ENCODE data around the gene BRIP1. TPM values are rescaled to one million over a fixed set of nuclear protein-coding genes. Genes with fewer than 3 reads are reported as not detected.

The BRIP1 gene
- total RNA-seq, 2 donors from 2014 or later = 24.2 to 25.5 TPM

- 94 to 100% methylated on average over 1 of the region's 1 CpG for WGBS, 2 experiments (ENCODE audit: insufficient coverage in 1 of 2, insufficient read length in 1 of 2)
- no peak for DNase-seq
- Histone ChIP-seq H3K27ac (ENCODE audit: low read depth, low read length) (no peak overlapping the region), H3K36me3 (ENCODE audit: control insufficient read depth, insufficient read depth, low read length) (peaks cover 23% of the 10 kb centered on the region), H3K4me1 (ENCODE audit: control insufficient read depth, insufficient read depth, low read length) (no peaks in the 10 kb centered on the region), H3K9me3 (ENCODE audit: control insufficient read depth, low read length) (no peaks in the 10 kb centered on the region), H3K27me3 (ENCODE audit: control insufficient read depth, insufficient read depth, low read length, poor library complexity, severe bottlenecking) (no peaks in the 10 kb centered on the region), H3K4me3 (ENCODE audit: low read length) (no peak overlapping the region), H3K9ac (ENCODE audit: extremely low read depth, low read length, poor library complexity, severe bottlenecking) (no peak overlapping the region)
- Mint-ChIP-seq H3K27me3 (ENCODE audit: insufficient read depth) (no peaks in the 10 kb centered on the region), H3K9me3 (peaks cover 7% of the 10 kb centered on the region), H3K36me3 (ENCODE audit: low read depth) (peaks cover 39% of the 10 kb centered on the region), H3K4me3 (no peak overlapping the region), H3K4me1 (no peaks in the 10 kb centered on the region), H3K27ac (no peak overlapping the region)
- no peak for TF ChIP-seq CTCF (conservative IDR thresholded peaks at IDR 0.05)
Measured at GRCh38 chr17:61709567-61709966, 153.8 kb downstream of the BRIP1 start.

GRCh38 chr17:61704935-61705449 is 158.3 kb downstream of the BRIP1 start:
- Histone ChIP-seq H3K27ac (ENCODE audit: low read depth, low read length) (no peak overlapping the region), H3K4me1 (ENCODE audit: control insufficient read depth, insufficient read depth, low read length) (no peaks in the 10 kb centered on the region), H3K36me3 (ENCODE audit: control insufficient read depth, insufficient read depth, low read length) (peaks cover 18% of the 10 kb centered on the region), H3K9me3 (ENCODE audit: control insufficient read depth, low read length) (peaks cover 36% of the 10 kb centered on the region), H3K27me3 (ENCODE audit: control insufficient read depth, insufficient read depth, low read length, poor library complexity, severe bottlenecking) (no peaks in the 10 kb centered on the region), H3K9ac (ENCODE audit: extremely low read depth, low read length, poor library complexity, severe bottlenecking) (no peak overlapping the region), H3K4me3 (ENCODE audit: low read length) (no peak overlapping the region)
- Mint-ChIP-seq H3K36me3 (ENCODE audit: low read depth) (peaks cover 55% of the 10 kb centered on the region), H3K27me3 (ENCODE audit: insufficient read depth) (no peaks in the 10 kb centered on the region), H3K4me3 (no peak overlapping the region), H3K27ac (no peak overlapping the region), H3K4me1 (no peaks in the 10 kb centered on the region), H3K9me3 (peaks cover 48% of the 10 kb centered on the region)
- no peak for DNase-seq
- no peak for TF ChIP-seq CTCF (conservative IDR thresholded peaks at IDR 0.05)
- 90 to 98% methylated on average over 3 of the region's 3 CpGs for WGBS, 2 experiments (ENCODE audit: insufficient coverage in 1 of 2, insufficient read length in 1 of 2)

- H3K36me3 Mint-ChIP-seq (ENCODE audit: low read depth) = peaks cover 53% of the 10 kb centered on the region
- H3K27ac ChIP-seq (ENCODE audit: low read depth, low read length) = no peak overlapping the region
- H3K9ac ChIP-seq (ENCODE audit: extremely low read depth, low read length, poor library complexity, severe bottlenecking) = no peak overlapping the region
- H3K36me3 ChIP-seq (ENCODE audit: control insufficient read depth, insufficient read depth, low read length) = no peaks in the 10 kb centered on the region
- no peaks in the 10 kb centered on the region for H3K27me3 ChIP-seq (ENCODE audit: control insufficient read depth, insufficient read depth, low read length, poor library complexity, severe bottlenecking)
- H3K4me3 Mint-ChIP-seq = no peak overlapping the region
- H3K9me3 Mint-ChIP-seq = peaks cover 70% of the 10 kb centered on the region
- H3K4me1 Mint-ChIP-seq = no peaks in the 10 kb centered on the region
- no peaks in the 10 kb centered on the region for H3K27me3 Mint-ChIP-seq (ENCODE audit: insufficient read depth)
- WGBS, 2 experiments (ENCODE audit: insufficient coverage in 1 of 2, insufficient read length in 1 of 2) = 100% methylated on average over 1 to 3 of the region's 3 CpGs
- no peak for TF ChIP-seq CTCF (conservative IDR thresholded peaks at IDR 0.05)
- H3K9me3 ChIP-seq (ENCODE audit: control insufficient read depth, low read length) = peaks cover 59% of the 10 kb centered on the region
- no peak overlapping the region for H3K4me3 ChIP-seq (ENCODE audit: low read length)
- H3K4me1 ChIP-seq (ENCODE audit: control insufficient read depth, insufficient read depth, low read length) = no peaks in the 10 kb centered on the region
- no peak overlapping the region for H3K27ac Mint-ChIP-seq
- no peak for DNase-seq
Measured at GRCh38 chr17:61702450-61702849, 160.9 kb downstream of the BRIP1 start.
